Measurements from ENCODE around the gene CERCAM. TPM values are rescaled to one million over a fixed set of nuclear protein-coding genes. Genes with fewer than 3 reads are reported as not detected.

CERCAM gene
- total and polyA plus RNA-seq, 7 donors, result 1.7 to 6.5 (median 2.5) TPM

DNA sequence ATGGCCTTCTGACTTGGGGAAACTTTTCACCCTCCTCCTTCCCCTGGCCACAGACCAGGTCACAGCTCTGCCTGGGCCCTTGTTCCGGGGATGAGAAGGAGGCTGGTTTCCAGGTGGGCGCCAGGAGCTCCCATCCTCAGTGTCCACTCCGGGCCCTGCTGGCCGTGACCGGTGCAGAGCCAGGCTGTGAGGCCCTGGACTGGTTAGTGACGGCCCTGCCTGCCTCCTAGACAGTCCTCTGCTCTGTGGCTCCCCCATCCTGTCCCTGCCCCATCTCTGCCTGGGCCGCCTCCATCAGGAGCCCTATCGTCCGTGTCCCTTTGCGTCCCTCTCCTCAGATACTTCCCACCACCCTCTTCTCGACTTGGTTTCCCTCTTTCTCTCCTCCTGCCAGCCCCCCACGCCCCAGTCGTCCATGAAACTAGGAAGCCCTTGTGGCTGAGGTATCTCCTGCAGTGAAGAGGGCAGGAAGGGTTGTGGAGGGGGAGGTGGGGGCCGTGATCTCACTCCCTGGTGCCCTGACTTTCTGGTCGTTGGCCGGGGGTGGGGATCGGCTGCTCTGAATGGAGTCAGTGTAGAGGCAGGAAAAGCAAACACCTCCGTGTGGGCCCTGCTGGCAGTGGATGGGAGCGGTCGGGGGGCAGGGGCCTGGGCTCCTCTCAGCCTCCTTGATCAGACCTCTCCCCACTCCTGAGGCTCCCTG, 15.4 kb upstream of the CERCAM start:
- no peaks in the 10 kb centered on the region for H3K9me3 ChIP-seq
- WGBS, 3 donors, result 75 to 77% (median 75%) methylated on average over 20 of the region's 20 CpGs
- ATAC-seq (no peak), DNase-seq (no peak)
- H3K27me3 ChIP-seq (ENCODE audit: insufficient read depth in 3 of 3, low read length in 2 of 3), result peaks cover 0 to 24% (median 2%) of the 10 kb centered on the region in 3 donors
- no peaks in the 10 kb centered on the region for H3K36me3 ChIP-seq (ENCODE audit: insufficient read depth in 1 of 2, low read depth in 1 of 2)
- intact Hi-C loops (cut with DNase I), result no loop called here
- no peaks in the 10 kb centered on the region for H3K4me1 ChIP-seq
- no peak for TF ChIP-seq CTCF (IDR thresholded peaks at IDR 0.05)
- H3K27ac ChIP-seq, result no peak overlapping the region
- no peak overlapping the region for H3K4me3 ChIP-seq

GRCh38 chr9:128405780-128406171, 14.9 kb upstream of the CERCAM start:
- intact Hi-C loops (cut with DNase I), result no loop called here
- Histone ChIP-seq H3K4me3 (no peak overlapping the region), H3K27me3 (ENCODE audit: insufficient read depth in 3 of 3, low read length in 2 of 3) (peaks cover 0 to 24% (median 2%) of the 10 kb centered on the region in 3 donors), H3K4me1 (no peaks in the 10 kb centered on the region), H3K27ac (no peak overlapping the region), H3K9me3 (no peaks in the 10 kb centered on the region), H3K36me3 (ENCODE audit: insufficient read depth in 1 of 2, low read depth in 1 of 2) (no peaks in the 10 kb centered on the region)
- WGBS, 3 donors, result 65 to 81% (median 72%) methylated on average over 7 of the region's 7 CpGs
- no peak for DNase-seq
- TF ChIP-seq CTCF (IDR thresholded peaks at IDR 0.05), result no peak
- ATAC-seq, result no peak

DNA sequence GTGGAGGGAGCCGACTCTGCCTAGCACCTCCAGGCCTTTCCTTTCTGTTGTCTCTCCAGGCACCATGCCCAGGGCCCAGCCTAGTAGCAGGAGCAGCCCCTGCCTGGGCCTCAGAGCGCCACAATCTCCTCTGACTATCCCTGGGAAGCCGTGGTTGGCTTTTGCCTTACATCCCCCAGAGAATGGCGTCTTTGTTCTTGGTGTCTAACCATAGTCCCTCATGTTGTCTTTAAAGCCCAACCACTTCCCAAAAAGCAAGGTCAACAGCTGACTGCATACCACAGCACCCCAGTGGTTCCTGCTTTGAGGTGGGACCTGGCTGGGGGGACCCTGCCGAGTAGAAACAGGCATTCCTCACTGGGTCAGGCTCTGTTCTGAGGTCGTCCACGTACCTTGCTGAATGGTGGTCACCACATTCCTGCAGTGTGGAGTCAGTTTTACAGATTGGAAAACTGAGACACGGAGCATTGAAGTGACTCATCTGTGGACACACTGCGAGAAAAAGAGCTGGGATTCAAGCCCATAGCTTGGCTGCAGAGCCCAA, 13.7 kb upstream of the CERCAM start:
- Histone ChIP-seq H3K4me3 (no peak overlapping the region), H3K4me1 (no peaks in the 10 kb centered on the region), H3K27ac (no peak overlapping the region), H3K36me3 (ENCODE audit: insufficient read depth in 1 of 2, low read depth in 1 of 2) (no peaks in the 10 kb centered on the region), H3K9me3 (no peaks in the 10 kb centered on the region), H3K27me3 (ENCODE audit: insufficient read depth in 3 of 3, low read length in 2 of 3) (peaks cover 0 to 29% (median 2%) of the 10 kb centered on the region in 3 donors)
- intact Hi-C loops (cut with DNase I), result no loop called here
- DNase-seq (no peak), ATAC-seq (no peak)
- no peak for TF ChIP-seq CTCF (IDR thresholded peaks at IDR 0.05)
- WGBS, 3 donors, result 49 to 72% (median 54%) methylated on average over 9 of the region's 9 CpGs

DNA sequence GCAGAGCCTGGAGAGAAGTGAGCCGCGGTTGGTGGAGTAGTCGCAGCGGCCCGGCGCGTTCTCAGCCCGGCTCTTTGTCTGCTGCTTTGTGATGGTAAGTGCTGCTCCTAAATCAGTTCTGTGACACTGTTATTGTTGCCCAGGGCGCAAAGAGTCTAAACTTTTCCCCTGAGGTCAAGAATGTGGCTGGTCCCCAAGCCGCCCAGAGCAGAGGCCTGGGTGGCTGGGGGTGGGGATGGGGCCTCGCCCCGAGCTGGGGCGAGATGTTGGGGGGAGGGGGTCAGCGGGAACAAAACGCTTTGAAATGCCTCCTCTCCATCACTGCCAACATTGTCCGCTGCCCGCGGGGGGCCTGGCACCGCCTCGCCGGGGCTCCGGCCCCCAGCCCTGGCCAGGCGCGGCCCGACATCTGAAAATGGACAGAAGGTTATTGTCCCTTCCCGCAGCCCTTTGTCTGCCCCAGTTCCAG, 11.7 kb upstream of the CERCAM start:
- WGBS, 3 donors, result 22 to 39% (median 22%) methylated on average over 19 to 26 of the region's 26 CpGs
- H3K9me3 ChIP-seq, result no peaks in the 10 kb centered on the region
- peaks cover 0 to 42% (median 2%) of the 10 kb centered on the region in 3 donors for H3K27me3 ChIP-seq (ENCODE audit: insufficient read depth in 3 of 3, low read length in 2 of 3)
- TF ChIP-seq CTCF (IDR thresholded peaks at IDR 0.05), result no peak
- H3K27ac ChIP-seq, result no peak overlapping the region
- intact Hi-C loops (cut with DNase I), result no loop called here
- H3K4me1 ChIP-seq, result no peaks in the 10 kb centered on the region
- no peak overlapping the region for H3K4me3 ChIP-seq
- no peak for ATAC-seq
- DNase-seq, result no peak
- H3K36me3 ChIP-seq (ENCODE audit: insufficient read depth in 1 of 2, low read depth in 1 of 2), result no peaks in the 10 kb centered on the region

Measured in psoas muscle (tissue), 8 donors.